Astrocyte (in vitro differentiated cells and primary cell): Measurements from ENCODE around the gene MBD3L3.
"Not testable (repeated sequence)": the region's sequence is repeated elsewhere in the genome, so short reads cannot be mapped to it uniquely, and the experiment has no call there.

Experiments used
- CTCF ChIP-seq: IDR thresholded peaks from 2 replicates; pipeline ENCODE4 v1.5.1; 2011; ENCODE audit warnings: low read depth, mild to moderate bottlenecking, inconsistent platforms, low read length, moderate library complexity; ENCODE audit not compliant: insufficient read depth
- EZH2 ChIP-seq: IDR thresholded peaks from 2 replicates; pipeline ENCODE4 v1.6.1; 2012; ENCODE audit warnings: mild to moderate bottlenecking, low read length, inconsistent platforms; ENCODE audit not compliant: insufficient read depth

GRCh38 chr19:7030278-7030677, 28.2 kb downstream of the MBD3L3 start, which contains the start of gene MBD3L5:
- not testable (repeated sequence) for TF ChIP-seq CTCF, EZH2
